ENCODE data around the gene PDE3A.

- TF ChIP-seq CTCF (IDR thresholded peaks at IDR 0.05; ENCODE audit: low read length) (no peak), EZH2phosphoT487 (IDR thresholded peaks at IDR 0.05; ENCODE audit: low read length) (no peak)
Measured at GRCh38 chr12:20483776-20484175, 115.4 kb downstream of the PDE3A start.
